Measurements from ENCODE around the gene LRRIQ4.

Gene LRRIQ4

GRCh38 chr3:169771497-169772304 lies 41.0 kb upstream of the LRRIQ4 start (continued):
- TF ChIP-seq POU6F1 (CRISPR knock-in tag; IDR thresholded peaks at IDR 0.05; ENCODE audit: borderline replicate concordance, low read depth): no peak
- no peak for TF ChIP-seq ISL1 (CRISPR knock-in tag; IDR thresholded peaks at IDR 0.05)

DNA sequence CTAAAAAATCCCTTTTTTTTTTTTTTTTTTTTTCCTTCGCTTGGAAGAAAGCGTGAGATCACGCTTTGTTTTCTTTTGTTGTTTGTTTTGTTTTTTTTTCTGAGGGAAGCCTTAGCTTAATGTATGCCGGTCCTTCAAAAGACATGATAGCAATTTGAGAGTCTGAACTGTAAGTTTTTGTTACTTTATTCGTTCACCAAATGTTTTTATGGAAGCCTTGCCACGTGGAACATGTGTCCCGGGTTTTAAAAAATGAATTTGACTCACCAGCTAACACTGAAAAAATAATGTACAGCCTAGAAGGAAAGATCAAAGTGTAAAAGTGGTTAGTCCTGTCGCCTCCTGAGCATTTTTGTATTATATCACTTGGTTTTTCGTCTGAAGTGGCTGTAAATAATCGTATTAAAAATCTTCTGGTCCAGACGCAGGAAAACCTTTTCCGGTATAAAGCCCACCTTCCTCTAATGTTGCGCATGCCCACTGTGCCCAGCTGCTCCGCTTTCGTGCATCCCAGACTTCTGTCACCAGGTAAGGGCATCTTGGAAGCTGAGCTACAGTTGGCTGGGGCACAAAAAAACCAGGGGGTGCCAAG lies 40.3 kb upstream of the LRRIQ4 start:
- peak; percentile 75 for ATAC-seq
- TF ChIP-seq GLIS3 (CRISPR knock-in tag; IDR thresholded peaks at IDR 0.05) (no peak), CSDC2 (CRISPR knock-in tag; IDR thresholded peaks at IDR 0.05) (no peak), OSR1 (CRISPR knock-in tag; IDR thresholded peaks at IDR 0.05) (no peak), TCF4 (CRISPR knock-in tag; IDR thresholded peaks at IDR 0.05; ENCODE audit: borderline replicate concordance) (no peak), ZNF565 (CRISPR knock-in tag; conservative IDR thresholded peaks at IDR 0.05; ENCODE audit: low read depth) (no peak), TSHZ2 (CRISPR knock-in tag; IDR thresholded peaks at IDR 0.05) (no peak), TOX (CRISPR knock-in tag; IDR thresholded peaks at IDR 0.05; ENCODE audit: borderline replicate concordance) (no peak), BACH2 (CRISPR knock-in tag; IDR thresholded peaks at IDR 0.05; ENCODE audit: borderline replicate concordance) (no peak), ZC3H10 (CRISPR knock-in tag; IDR thresholded peaks at IDR 0.05) (no peak), ZNF70 (CRISPR knock-in tag; IDR thresholded peaks at IDR 0.05) (no peak), RARB (CRISPR knock-in tag; IDR thresholded peaks at IDR 0.05) (no peak), CREB5 (CRISPR knock-in tag; IDR thresholded peaks at IDR 0.05; ENCODE audit: low read depth) (no peak), ZNF8 (CRISPR knock-in tag; IDR thresholded peaks at IDR 0.05) (no peak), PPARA (CRISPR knock-in tag; IDR thresholded peaks at IDR 0.05; ENCODE audit: borderline replicate concordance) (no peak), ZFP3 (CRISPR knock-in tag; IDR thresholded peaks at IDR 0.05) (no peak)
- TF ChIP-seq, protein P1, sequence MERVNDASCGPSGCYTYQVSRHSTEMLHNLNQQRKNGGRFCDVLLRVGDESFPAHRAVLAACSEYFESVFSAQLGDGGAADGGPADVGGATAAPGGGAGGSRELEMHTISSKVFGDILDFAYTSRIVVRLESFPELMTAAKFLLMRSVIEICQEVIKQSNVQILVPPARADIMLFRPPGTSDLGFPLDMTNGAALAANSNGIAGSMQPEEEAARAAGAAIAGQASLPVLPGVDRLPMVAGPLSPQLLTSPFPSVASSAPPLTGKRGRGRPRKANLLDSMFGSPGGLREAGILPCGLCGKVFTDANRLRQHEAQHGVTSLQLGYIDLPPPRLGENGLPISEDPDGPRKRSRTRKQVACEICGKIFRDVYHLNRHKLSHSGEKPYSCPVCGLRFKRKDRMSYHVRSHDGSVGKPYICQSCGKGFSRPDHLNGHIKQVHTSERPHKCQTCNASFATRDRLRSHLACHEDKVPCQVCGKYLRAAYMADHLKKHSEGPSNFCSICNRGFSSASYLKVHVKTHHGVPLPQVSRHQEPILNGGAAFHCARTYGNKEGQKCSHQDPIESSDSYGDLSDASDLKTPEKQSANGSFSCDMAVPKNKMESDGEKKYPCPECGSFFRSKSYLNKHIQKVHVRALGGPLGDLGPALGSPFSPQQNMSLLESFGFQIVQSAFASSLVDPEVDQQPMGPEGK (CRISPR knock-in tag; IDR thresholded peaks at IDR 0.05; ENCODE audit: borderline replicate concordance): no peak

DNA sequence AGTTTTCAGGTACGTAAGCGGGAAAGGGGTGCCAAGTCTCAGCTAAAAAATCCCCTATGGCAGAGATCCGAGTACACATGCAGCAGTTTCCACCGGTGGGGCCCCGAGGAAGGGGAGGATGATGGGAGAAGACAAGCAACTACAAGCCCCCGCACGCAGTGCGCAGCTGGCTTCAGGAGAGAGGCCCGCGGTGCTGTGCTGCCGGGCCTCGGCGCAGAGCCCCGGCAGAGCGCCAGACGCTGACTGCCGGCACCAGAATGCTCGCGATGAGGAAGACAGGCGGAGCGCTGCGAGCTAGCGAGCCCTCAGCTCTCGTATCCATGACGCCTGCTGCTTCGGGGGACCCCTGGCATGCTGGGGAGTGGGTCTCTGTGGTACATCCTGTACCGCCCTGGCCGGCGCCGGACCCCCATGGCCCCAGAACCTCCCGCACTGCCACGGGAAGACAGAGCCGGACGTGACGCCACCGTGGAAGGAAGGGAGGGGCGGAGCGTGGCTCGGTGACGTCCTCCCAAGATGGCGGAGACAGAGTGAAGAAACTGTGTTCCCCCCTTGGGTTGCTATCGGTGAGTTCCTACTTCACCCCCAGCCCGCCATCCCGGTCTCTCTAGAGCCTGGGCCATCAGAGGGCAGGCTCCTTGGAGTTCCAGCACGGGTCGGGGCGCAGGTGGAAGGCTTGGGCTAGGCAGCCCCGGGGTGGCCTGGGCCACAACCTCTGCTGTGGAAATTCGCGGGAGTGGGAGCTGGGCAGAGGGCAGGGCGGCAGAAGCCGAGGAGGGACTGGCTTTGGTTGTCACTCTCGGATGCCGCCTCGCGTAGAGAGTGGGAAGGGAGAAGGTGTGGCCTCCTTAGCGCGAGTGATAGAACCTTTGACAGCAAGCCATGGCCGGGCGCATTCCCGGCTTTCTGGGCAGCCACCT lies 39.5 kb upstream of the LRRIQ4 start, which contains the start of gene MYNN:
Gene MYNN, plus strand, starts transcription at position 500 of the 920 bp plus-strand sequence. CDS start 900 bp downstream, outside the sequence.
- TF ChIP-seq TCF4 (CRISPR knock-in tag; IDR thresholded peaks at IDR 0.05; ENCODE audit: borderline replicate concordance) (no peak), ZNF70 (CRISPR knock-in tag; IDR thresholded peaks at IDR 0.05) (no peak), ISL1 (CRISPR knock-in tag; IDR thresholded peaks at IDR 0.05) (no peak), ZC3H10 (CRISPR knock-in tag; IDR thresholded peaks at IDR 0.05) (no peak), ZNF565 (CRISPR knock-in tag; conservative IDR thresholded peaks at IDR 0.05; ENCODE audit: low read depth) (no peak), ZFP30 (CRISPR knock-in tag; IDR thresholded peaks at IDR 0.05) (no peak), RARB (CRISPR knock-in tag; IDR thresholded peaks at IDR 0.05) (no peak), ZFP3 (CRISPR knock-in tag; IDR thresholded peaks at IDR 0.05) (no peak)
- ATAC-seq: peak; percentile 88
